GM12872 (cell line): ENCODE results near the gene CXXC4.

Experiments
- TF ChIP-seq, protein P1 (sequence below): IDR thresholded peaks from 3 replicates; pipeline ENCODE4 v1.5.1; 2011; ENCODE audit warnings: low read depth, mild to moderate bottlenecking, low read length, moderate library complexity; ENCODE audit not compliant: insufficient read depth

Gene CXXC4

DNA sequence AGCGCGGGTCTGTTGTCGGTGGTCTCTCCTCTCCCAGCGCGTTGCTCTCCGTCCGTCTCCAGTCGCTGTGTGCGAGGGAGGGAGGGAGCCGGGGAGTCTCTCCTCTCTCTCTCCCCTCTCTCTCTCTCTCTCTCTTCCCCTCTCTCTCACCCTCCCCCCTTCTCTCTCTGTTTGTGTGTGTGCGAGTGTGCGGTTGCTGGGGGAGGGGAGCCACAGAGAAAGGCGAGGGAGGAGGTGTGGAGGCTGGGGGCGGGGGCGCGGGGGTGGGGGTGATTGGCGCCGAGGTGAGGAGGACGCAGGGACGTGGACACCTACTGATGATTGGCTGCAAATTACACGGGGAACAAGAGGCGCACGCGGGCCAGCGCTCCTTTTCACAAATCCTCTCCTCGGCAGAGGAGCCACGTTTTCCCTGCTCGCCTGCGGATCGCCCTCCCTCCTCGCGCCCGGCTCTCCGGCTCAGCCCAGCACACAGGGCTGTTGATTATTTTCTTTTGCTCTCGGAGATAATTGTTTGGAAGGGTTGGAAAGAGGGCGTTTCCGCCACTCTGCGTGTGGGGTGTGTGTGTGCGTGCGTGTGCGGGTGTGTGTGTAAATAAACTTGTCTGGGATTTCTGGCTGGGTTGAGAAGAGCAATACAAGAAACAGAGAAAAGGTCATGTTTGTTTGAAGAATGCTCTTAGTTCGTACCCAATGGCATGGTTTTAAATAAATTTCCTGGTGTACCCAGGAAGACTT, at the start of gene CXXC4:
Gene CXXC4, minus strand, starts transcription at position 73 of the 738 bp plus-strand sequence. CDS start 3,092 bp downstream, outside the sequence.
- TF ChIP-seq, protein P1, sequence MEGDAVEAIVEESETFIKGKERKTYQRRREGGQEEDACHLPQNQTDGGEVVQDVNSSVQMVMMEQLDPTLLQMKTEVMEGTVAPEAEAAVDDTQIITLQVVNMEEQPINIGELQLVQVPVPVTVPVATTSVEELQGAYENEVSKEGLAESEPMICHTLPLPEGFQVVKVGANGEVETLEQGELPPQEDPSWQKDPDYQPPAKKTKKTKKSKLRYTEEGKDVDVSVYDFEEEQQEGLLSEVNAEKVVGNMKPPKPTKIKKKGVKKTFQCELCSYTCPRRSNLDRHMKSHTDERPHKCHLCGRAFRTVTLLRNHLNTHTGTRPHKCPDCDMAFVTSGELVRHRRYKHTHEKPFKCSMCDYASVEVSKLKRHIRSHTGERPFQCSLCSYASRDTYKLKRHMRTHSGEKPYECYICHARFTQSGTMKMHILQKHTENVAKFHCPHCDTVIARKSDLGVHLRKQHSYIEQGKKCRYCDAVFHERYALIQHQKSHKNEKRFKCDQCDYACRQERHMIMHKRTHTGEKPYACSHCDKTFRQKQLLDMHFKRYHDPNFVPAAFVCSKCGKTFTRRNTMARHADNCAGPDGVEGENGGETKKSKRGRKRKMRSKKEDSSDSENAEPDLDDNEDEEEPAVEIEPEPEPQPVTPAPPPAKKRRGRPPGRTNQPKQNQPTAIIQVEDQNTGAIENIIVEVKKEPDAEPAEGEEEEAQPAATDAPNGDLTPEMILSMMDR = no peak

DNA sequence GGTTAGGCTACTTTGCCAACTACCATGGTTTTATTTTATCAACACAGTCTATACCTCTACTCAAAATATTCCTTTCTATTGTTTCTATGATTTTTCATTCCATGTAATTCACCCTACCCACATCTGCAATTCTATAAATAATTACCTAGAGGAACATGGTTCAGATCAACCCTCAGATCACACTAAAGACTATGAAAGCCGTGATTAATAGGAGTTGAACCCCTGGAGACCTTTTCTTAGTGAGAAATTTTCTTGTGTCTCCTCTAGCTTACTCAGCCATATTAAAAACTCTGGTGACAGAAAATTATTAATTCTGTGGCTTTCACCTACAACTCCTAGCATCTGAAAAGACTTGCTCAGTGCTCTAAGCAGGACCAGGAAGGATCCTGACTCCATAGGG, 38.5 kb upstream of the CXXC4 start:
- TF ChIP-seq, protein P1 = no peak

DNA sequence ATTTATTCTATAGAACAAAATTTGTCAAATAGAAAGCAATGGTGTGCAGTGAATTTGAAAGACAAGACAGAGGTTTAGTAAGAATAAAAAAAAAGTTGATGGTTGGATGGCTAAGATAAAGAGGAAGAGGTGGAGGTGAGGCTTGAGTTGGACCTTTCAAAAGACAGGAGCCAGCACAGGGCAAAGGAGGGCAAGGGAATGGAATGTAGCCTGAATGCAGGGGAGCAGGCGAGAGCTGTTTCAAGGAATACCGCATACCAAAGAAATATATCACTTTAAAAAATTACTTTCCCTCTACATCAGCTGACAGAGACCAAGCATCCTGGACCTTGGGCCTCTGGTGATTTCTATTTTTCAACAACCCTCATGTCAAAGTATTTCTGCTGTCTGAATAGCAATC, 38.0 kb upstream of the CXXC4 start:
- TF ChIP-seq, protein P1 = no peak

DNA sequence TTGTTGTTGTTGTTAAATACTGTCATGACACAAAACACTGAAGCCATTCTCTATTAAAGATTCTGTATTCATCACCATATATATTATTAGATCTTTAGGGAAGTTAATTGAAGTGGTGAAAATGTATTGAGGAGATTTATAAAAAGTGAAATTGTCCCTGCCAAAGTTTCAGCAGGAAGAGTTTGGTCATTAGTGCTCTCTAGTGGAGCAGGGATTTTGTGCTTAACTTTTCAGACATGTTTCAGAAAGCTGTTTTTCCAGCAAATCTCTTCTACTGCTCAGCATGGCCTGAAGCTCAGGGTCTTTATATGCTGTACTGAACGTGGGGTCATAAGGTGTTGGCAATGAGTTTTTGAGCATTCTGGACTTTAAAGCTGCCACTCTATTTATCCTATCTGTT, 36.7 kb upstream of the CXXC4 start:
- TF ChIP-seq, protein P1 = no peak

DNA sequence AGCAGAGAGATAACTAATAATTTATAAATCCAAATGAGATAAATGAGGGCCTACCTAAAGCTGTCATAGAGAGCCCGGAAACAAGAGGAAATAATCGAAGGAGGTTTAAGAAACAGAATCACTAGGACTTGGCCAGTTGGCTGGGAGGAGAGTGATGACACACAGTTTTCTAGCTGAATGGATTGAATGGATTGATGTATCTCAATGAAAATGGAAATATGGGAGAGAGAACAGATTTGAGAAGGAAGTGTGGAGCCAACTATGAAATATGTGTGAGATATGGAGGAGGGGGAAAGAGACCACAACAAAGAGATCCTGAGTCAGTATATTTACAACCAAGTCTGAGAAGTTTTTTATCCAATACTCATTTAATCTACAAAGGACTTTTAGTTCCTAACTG, 35.7 kb upstream of the CXXC4 start:
- TF ChIP-seq, protein P1 = no peak

DNA sequence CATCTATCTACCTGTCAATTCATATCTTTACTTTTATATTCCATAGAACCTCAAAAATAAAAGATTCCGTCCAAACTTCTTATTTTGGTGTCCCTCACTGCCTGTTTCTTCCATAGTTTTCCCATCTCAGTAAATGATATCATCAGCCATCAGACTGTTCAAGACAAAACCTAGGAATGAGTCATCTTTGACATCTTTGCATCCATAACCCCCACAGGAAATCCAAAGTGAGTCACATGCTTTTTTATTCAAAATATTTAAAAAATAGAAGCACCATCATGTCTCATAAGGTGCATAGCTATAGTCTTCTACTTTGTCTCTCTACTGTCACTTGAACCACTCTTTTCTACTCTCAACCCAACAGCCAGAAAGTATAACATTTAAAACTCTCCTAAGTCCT, 29.9 kb upstream of the CXXC4 start:
- TF ChIP-seq, protein P1 = no peak

DNA sequence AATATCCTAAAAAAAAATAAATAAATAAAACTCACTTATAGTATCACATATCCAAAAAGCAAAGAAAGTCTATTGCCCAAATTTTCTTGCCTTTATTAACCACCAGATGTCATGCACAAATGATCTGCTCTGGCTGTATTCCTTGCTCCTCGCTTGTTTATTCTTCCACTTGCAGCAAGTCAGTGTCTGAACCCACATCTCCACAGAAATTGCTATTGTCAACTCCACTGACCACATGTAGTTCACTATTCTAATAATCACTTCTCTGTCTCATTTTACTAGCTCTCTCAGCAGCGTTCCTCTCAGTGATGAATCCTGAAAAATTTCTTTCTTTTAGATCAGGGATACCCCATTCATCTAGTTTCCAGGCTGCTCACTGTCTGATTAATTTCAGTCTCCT, 29.3 kb upstream of the CXXC4 start:
- TF ChIP-seq, protein P1 = no peak
